Left lung (tissue), 10 donors: ENCODE measurements around the gene RNF39. TPM values are rescaled to one million over a fixed set of nuclear protein-coding genes. Genes with fewer than 3 reads are reported as not detected.
A peak's percentile ranks its signal among the peaks of the same experiment; 100 is the strongest.

Experiments
- ATAC-seq: fragments of 200-7000 bp; cut with Tn5 transposase; one replicate; pipeline ENCODE4 v1.9.1; 2020; ENCODE audit warnings: moderate library complexity
- DNase-seq, 4 donors: peaks; one replicate each; pipeline ENCODE4 v3.0.0-alpha.2; 2013 to 2020
- H3K27ac ChIP-seq, 2 donors: fragments of 200-600 bp; sonication (generic) in 1 of 2; one replicate each; pipeline versions ENCODE4 v1.5.0 to v1.8.0; 2020 to 2021
- H3K27me3 ChIP-seq, 2 donors: fragments of 200-600 bp; sonication (generic) in 1 of 2; one replicate each; pipeline versions ENCODE4 v1.5.0 to v1.8.0; 2020 to 2021
- H3K36me3 ChIP-seq, 2 donors: fragments of 200-600 bp; sonication (generic) in 1 of 2; one replicate each; pipeline versions ENCODE4 v1.5.0 to v1.8.0; 2020 to 2021
- H3K4me1 ChIP-seq, 2 donors: fragments of 200-600 bp; one replicate each; pipeline ENCODE4 v1.8.0; 2021
- H3K4me3 ChIP-seq, 2 donors: fragments of 200-600 bp; sonication (generic) in 1 of 2; one replicate each; pipeline versions ENCODE4 v1.5.0 to v1.8.0; 2020 to 2021; ENCODE audit warnings: mild to moderate bottlenecking in 1 of 2
- H3K9me3 ChIP-seq, 2 donors: fragments of 200-600 bp; sonication (generic) in 1 of 2; one replicate each; pipeline versions ENCODE4 v1.5.0 to v1.8.0; 2020 to 2021
- CTCF ChIP-seq, 2 donors: fragments of 200-600 bp; sonication (generic) in 1 of 2; IDR thresholded peaks; one replicate each; pipeline versions ENCODE4 v1.5.0 to v1.8.0; 2021; ENCODE audit warnings: antibody characterized with exemption in 2 of 2
- intact Hi-C, 2 donors: fragments of 100-400 bp; cut with DNase I; formaldehyde crosslinking; loops; one replicate each; pipeline versions ENCODE4 v1.11.2 to v1.14.2; 2022
- polyA plus RNA-seq, 6 donors: library from polyadenylated mRNA; unstranded; fragments of 120-200 nt; gene quantifications; one replicate each; pipeline ENCODE4 v1.2.1, GENCODE V29; 2013; ENCODE audit not compliant: insufficient read length in 6 of 6
- total RNA-seq, 2 donors: library from RNA; stranded (reverse); fragmentation: NEBNext Ultra II Directional; extraction: Animal tissue kit (Norgen Biotek cat#: 25700); gene quantifications; one replicate each; pipeline ENCODE4 v1.2.1, GENCODE V29; 2021
- donor health status: DM: no; HTN: yes; CAD: no.
- donor health status: DM: no; HTN: no; CAD: no.

The RNF39 gene
- total and polyA plus RNA-seq, 8 donors, result 0.86 to 3.2 (median 1.4) TPM

- no peak for TF ChIP-seq CTCF (IDR thresholded peaks at IDR 0.05)
- peaks cover 0 to 14% of the 10 kb centered on the region in 2 donors for H3K36me3 ChIP-seq
- DNase-seq (peak in 3 of 4 donors; percentile 20 to 78 (median 50)), ATAC-seq (peak; percentile 33)
- no peaks in the 10 kb centered on the region for H3K27me3 ChIP-seq
- peak overlapping the region; percentile 81 to 82 for H3K4me3 ChIP-seq
- peak overlapping the region; percentile 91 for H3K27ac ChIP-seq
- intact Hi-C loops, result no loop called here
- no peaks in the 10 kb centered on the region for H3K9me3 ChIP-seq
- peaks cover 7 to 42% of the 10 kb centered on the region in 2 donors for H3K4me1 ChIP-seq
These were observed 14.9 kb downstream of the RNF39 start for GRCh38 chr6:30060606-30061091.

GRCh38 chr6:30055513-30055912 is 20.1 kb downstream of the RNF39 start:
- no peak for DNase-seq
- no peak overlapping the region for H3K27ac ChIP-seq

GRCh38 chr6:30053682-30054081 is 21.9 kb downstream of the RNF39 start:
- intact Hi-C loops, result no loop called here

More at GRCh38 chr6:30055513-30055912, 20.1 kb downstream of the RNF39 start:
- no peak for ATAC-seq
- Histone ChIP-seq H3K9me3 (no peaks in the 10 kb centered on the region), H3K36me3 (peaks cover 0 to 14% of the 10 kb centered on the region in 2 donors), H3K4me1 (peaks cover 7 to 12% of the 10 kb centered on the region in 2 donors), H3K4me3 (no peak overlapping the region), H3K27me3 (no peaks in the 10 kb centered on the region)
- intact Hi-C loops, result no loop called here
- no peak for TF ChIP-seq CTCF (IDR thresholded peaks at IDR 0.05)

GRCh38 chr6:30047220-30047619 is 28.3 kb downstream of the RNF39 start:
- Histone ChIP-seq H3K36me3 (no peaks in the 10 kb centered on the region), H3K4me1 (no peaks in the 10 kb centered on the region), H3K9me3 (no peaks in the 10 kb centered on the region), H3K4me3 (no peak overlapping the region), H3K27me3 (no peaks in the 10 kb centered on the region), H3K27ac (no peak overlapping the region)
- no peak for TF ChIP-seq CTCF (IDR thresholded peaks at IDR 0.05)
- no peak for DNase-seq
- intact Hi-C loops, result no loop called here
- no peak for ATAC-seq

More at GRCh38 chr6:30053682-30054081, 21.9 kb downstream of the RNF39 start:
- Histone ChIP-seq H3K27ac (no peak overlapping the region), H3K9me3 (no peaks in the 10 kb centered on the region), H3K4me3 (no peak overlapping the region), H3K27me3 (no peaks in the 10 kb centered on the region), H3K4me1 (no peaks in the 10 kb centered on the region), H3K36me3 (peaks cover 0 to 14% of the 10 kb centered on the region in 2 donors)
- no peak for TF ChIP-seq CTCF (IDR thresholded peaks at IDR 0.05)
- DNase-seq (no peak), ATAC-seq (no peak)

GRCh38 chr6:30044630-30045029 is 30.9 kb downstream of the RNF39 start:
- Histone ChIP-seq H3K4me1 (no peaks in the 10 kb centered on the region), H3K27me3 (no peaks in the 10 kb centered on the region), H3K36me3 (no peaks in the 10 kb centered on the region), H3K9me3 (no peaks in the 10 kb centered on the region), H3K4me3 (no peak overlapping the region), H3K27ac (no peak overlapping the region)
- no peak for TF ChIP-seq CTCF (IDR thresholded peaks at IDR 0.05)
- DNase-seq (no peak), ATAC-seq (peak; percentile 69)
- intact Hi-C loops, result no loop called here
